ENCODE measurements around the gene RPE.

GRCh38 chr2:209984291-209984690 is 18.1 kb upstream of the RPE start:
- TF ChIP-seq POLR2A (IDR thresholded peaks at IDR 0.05) (no peak), CTCF (IDR thresholded peaks at IDR 0.05) (no peak)

All from lower leg skin (tissue), 3 donors.